ENCODE results near the gene NDUFA12. TPM values are rescaled to one million over a fixed set of nuclear protein-coding genes. Genes with fewer than 3 reads are reported as not detected.
A peak's percentile ranks its signal among the peaks of the same experiment; 100 is the strongest.

NDUFA12 gene
- total and polyA plus RNA-seq, 4 donors, result 53.3 to 152 (median 87.7) TPM

DNA sequence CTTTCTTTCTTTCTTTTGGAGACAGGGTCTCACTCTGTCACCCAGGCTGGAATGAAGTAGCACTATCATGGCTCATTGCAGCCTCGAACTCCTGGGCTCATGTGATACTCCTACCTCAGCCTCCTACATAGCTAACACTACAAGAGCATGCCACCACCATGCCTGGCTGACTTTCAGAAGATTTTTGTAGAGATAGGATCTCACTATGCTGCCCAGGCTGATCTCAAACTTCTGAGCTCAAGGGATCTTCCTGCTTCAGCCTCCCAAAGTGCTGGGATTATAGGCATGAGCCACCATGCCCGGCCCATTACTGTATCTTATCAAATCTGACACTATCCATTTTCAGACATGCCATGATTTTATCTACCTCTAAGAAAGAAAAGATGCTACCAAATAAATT lies 31.6 kb downstream of the NDUFA12 start:
- whole genome bisulfite sequencing, 2 donors, result 98 to 100% methylated on average over 2 of the region's 2 CpGs
- no peak for DNase-seq
- no peaks in the 10 kb centered on the region for H3K9me3 ChIP-seq (ENCODE audit: control insufficient read depth in 4 of 4, insufficient read depth in 3 of 4, low read length in 3 of 4)

DNA sequence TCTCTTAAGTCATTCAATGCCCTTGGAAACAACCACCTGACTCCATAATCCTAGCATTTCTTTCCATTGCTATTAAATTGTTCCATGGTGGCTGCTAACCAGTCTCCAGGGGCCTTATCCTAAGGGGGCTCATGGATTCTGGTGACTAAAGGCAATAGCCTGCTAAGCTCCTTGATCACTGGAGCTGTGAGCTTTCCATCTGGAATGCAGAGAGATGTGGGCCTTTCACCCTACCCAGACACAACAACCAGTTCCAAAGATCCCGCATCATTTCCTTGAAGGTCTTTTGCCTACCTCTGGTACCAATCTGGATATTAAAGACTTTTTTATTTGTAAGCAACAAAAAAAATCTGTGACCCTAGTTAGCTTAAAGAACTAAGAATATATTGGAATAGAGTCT lies 32.9 kb downstream of the NDUFA12 start:
- Histone ChIP-seq H3K27ac (ENCODE audit: low read depth in 1 of 2, low read length in 1 of 2) (peak overlapping the region in 1 of 2 donors; percentile 33), H3K9me3 (ENCODE audit: control insufficient read depth in 4 of 4, insufficient read depth in 3 of 4, low read length in 3 of 4) (no peaks in the 10 kb centered on the region), H3K4me3 (no peak overlapping the region), H3K9ac (ENCODE audit: insufficient read depth in 1 of 2, low read length in 2 of 2) (no peak overlapping the region), H3K36me3 (ENCODE audit: control insufficient read depth in 4 of 4, insufficient read depth in 4 of 4, low read length in 4 of 4) (peaks cover 3 to 16% (median 4%) of the 10 kb centered on the region in 4 donors), H3K27me3 (ENCODE audit: control insufficient read depth in 3 of 3, insufficient read depth in 3 of 3, low read length in 2 of 3) (no peaks in the 10 kb centered on the region), H3K4me1 (ENCODE audit: control insufficient read depth in 5 of 5, insufficient read depth in 5 of 5, low read length in 5 of 5) (peaks cover 0 to 15% (median 0%) of the 10 kb centered on the region in 5 donors)
- WGBS, 2 donors, result 100% methylated on average over 1 of the region's 1 CpG
- TF ChIP-seq, protein P1, sequence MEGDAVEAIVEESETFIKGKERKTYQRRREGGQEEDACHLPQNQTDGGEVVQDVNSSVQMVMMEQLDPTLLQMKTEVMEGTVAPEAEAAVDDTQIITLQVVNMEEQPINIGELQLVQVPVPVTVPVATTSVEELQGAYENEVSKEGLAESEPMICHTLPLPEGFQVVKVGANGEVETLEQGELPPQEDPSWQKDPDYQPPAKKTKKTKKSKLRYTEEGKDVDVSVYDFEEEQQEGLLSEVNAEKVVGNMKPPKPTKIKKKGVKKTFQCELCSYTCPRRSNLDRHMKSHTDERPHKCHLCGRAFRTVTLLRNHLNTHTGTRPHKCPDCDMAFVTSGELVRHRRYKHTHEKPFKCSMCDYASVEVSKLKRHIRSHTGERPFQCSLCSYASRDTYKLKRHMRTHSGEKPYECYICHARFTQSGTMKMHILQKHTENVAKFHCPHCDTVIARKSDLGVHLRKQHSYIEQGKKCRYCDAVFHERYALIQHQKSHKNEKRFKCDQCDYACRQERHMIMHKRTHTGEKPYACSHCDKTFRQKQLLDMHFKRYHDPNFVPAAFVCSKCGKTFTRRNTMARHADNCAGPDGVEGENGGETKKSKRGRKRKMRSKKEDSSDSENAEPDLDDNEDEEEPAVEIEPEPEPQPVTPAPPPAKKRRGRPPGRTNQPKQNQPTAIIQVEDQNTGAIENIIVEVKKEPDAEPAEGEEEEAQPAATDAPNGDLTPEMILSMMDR (IDR thresholded peaks at IDR 0.05; ENCODE audit: control extremely low read depth, extremely low read depth), result no peak
- no peak for DNase-seq
- ATAC-seq (ENCODE audit: insufficient read depth, low FRiP score), result no peak

More for the DNA sequence above, 31.6 kb downstream of the NDUFA12 start:
- Histone ChIP-seq H3K27me3 (ENCODE audit: control insufficient read depth in 3 of 3, insufficient read depth in 3 of 3, low read length in 2 of 3) (no peaks in the 10 kb centered on the region), H3K4me3 (no peak overlapping the region), H3K4me1 (ENCODE audit: control insufficient read depth in 5 of 5, insufficient read depth in 5 of 5, low read length in 5 of 5) (peaks cover 0 to 15% (median 0%) of the 10 kb centered on the region in 5 donors), H3K27ac (ENCODE audit: low read depth in 1 of 2, low read length in 1 of 2) (no peak overlapping the region), H3K9ac (ENCODE audit: insufficient read depth in 1 of 2, low read length in 2 of 2) (no peak overlapping the region), H3K36me3 (ENCODE audit: control insufficient read depth in 4 of 4, insufficient read depth in 4 of 4, low read length in 4 of 4) (peaks cover 3 to 16% (median 4%) of the 10 kb centered on the region in 4 donors)
- TF ChIP-seq, protein P1 (IDR thresholded peaks at IDR 0.05; ENCODE audit: control extremely low read depth, extremely low read depth), result no peak
- no peak for ATAC-seq (ENCODE audit: insufficient read depth, low FRiP score)

DNA sequence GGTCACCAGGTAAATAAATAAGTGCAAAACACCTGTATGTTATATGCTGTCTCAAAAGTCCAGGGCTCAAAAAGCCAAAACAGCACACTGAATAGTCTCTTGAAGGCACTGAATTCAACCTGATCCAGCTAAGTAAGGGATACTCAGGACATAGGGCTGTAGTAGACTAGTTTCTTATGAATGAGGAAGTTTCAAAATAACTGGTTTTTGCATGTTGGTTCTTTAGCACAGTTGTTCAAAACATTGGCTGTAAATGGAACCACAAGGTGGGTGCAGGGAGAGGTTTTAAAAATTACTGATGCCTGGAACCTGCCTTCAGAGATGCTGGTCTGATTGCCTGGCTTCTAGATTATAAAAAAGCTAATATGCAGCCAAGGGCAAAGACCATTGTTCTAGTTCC lies 34.1 kb downstream of the NDUFA12 start:
- no peak overlapping the region for H3K9ac ChIP-seq (ENCODE audit: insufficient read depth in 1 of 2, low read length in 2 of 2)
- TF ChIP-seq, protein P1 (IDR thresholded peaks at IDR 0.05; ENCODE audit: control extremely low read depth, extremely low read depth), result no peak
- peaks cover 0 to 15% (median 0%) of the 10 kb centered on the region in 5 donors for H3K4me1 ChIP-seq (ENCODE audit: control insufficient read depth in 5 of 5, insufficient read depth in 5 of 5, low read length in 5 of 5)
- peaks cover 3 to 16% (median 4%) of the 10 kb centered on the region in 4 donors for H3K36me3 ChIP-seq (ENCODE audit: control insufficient read depth in 4 of 4, insufficient read depth in 4 of 4, low read length in 4 of 4)
- DNase-seq, result no peak
- H3K9me3 ChIP-seq (ENCODE audit: control insufficient read depth in 4 of 4, insufficient read depth in 3 of 4, low read length in 3 of 4), result no peaks in the 10 kb centered on the region
- H3K27ac ChIP-seq (ENCODE audit: low read depth in 1 of 2, low read length in 1 of 2), result no peak overlapping the region
- no peaks in the 10 kb centered on the region for H3K27me3 ChIP-seq (ENCODE audit: control insufficient read depth in 3 of 3, insufficient read depth in 3 of 3, low read length in 2 of 3)
- H3K4me3 ChIP-seq, result no peak overlapping the region
- no peak for ATAC-seq (ENCODE audit: insufficient read depth, low FRiP score)
